HG02973 (cell line): ENCODE measurements around the gene MUSK.
A peak's percentile ranks its signal among the peaks of the same experiment; 100 is the strongest.

Experiments used
- ATAC-seq: cut with Tn5 transposase; IDR thresholded peaks from one replicate; pipeline ENCODE4 v1.9.1; 2021; ENCODE audit warnings: moderate library complexity; ENCODE audit not compliant: unreplicated experiment

The MUSK gene

GRCh38 chr9:110668570-110669167 is at the start of gene MUSK:
Gene MUSK (plus strand): TSS chr9:110668791. CDS start chr9:110668905, 114 bp downstream.
- no peak for ATAC-seq

GRCh38 chr9:110619831-110620230 is 48.8 kb upstream of the MUSK start:
- no peak for ATAC-seq

- ATAC-seq, result no peak
Measured at GRCh38 chr9:110620726-110621125, 47.9 kb upstream of the MUSK start.

DNA sequence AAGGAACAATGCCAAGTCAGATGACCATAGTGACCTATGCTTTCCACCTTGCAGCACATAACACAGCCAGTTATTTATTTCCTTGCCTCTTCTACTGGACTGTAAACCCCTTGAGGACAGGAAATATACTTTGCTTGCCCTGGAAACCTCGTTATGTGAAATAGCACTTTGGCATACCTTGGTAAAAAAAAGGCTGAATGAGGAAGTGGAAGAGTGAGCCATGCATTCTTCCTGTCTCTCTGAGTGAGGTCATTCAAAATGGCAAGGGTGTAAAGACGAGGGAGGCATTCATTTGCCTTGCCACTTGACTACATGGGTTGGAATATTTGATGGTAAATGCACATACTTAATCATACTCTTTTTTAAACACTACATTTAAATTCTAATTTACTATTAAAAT is 46.2 kb upstream of the MUSK start:
- ATAC-seq, result no peak

DNA sequence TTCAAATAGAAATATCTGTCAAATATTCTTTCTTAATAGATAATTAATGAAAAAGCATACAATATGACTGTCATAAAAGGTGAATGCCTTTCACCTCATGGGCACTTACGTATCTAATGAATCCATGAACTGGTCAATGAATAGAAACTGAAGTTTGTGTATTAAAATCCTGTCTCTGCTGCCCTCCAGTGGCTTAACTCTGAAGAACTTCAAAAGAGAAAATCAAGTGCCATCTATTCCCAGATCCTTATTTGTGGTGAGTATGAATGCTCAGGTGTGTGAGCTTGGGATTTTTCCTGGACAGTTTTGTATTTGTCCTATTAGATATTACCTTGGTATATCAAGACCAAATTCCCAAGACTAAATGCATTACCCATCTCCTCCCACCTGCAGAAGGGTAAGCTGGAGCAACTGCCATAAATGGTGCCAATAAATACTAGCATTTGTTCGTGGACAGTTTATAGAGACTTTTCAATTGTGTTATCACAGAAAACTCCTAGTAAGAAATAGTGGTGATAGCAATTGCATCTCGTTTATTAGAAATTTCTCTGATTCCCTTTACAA is 45.0 kb upstream of the MUSK start:
- ATAC-seq, result no peak

- ATAC-seq, result peak; percentile 97
Measured at GRCh38 chr9:110626101-110626829, 42.3 kb upstream of the MUSK start.

DNA sequence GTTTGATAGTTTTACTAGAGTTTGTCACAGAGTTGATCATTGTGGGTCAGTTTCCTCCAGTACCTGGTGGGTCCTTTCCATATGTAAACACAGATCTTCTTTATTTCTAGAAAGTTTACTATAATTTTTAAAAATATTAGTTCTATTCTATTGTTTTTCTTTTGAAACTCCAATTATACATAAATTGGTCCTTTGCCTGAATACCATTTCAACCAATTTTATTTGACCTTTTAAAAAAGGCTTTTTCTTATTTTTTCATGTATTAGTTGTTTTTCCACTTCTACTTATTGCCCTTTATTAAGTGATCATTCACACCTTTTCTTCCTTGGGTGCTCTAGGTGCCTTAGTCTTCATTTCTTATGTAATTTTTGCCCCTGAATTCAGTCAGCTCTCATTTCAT is 33.0 kb upstream of the MUSK start:
- ATAC-seq, result no peak

DNA sequence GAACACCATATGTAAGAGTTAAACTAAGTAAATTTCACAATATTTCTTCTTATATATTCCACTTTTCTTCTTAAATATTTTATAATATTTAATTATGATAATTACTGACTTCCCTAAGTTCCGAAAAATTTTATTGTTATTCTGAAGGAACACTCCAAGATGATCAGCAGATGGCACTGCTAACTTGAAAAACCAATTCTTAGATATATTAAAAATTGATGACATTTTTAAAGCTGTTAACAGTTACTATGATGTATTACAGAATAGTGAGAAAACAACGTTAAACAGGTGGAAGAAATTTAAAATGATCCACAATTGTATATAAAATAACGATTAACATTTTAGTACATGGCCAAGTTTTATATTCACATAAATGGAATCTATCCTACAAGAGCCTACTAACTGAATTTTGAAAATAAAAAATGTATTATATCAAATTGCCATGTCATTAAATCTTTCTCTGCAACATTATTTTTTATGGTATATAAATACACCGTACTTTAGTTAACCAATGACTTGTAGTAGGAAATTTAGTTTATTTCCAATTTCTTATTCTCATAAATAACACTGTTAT is 30.1 kb upstream of the MUSK start:
- no peak for ATAC-seq

DNA sequence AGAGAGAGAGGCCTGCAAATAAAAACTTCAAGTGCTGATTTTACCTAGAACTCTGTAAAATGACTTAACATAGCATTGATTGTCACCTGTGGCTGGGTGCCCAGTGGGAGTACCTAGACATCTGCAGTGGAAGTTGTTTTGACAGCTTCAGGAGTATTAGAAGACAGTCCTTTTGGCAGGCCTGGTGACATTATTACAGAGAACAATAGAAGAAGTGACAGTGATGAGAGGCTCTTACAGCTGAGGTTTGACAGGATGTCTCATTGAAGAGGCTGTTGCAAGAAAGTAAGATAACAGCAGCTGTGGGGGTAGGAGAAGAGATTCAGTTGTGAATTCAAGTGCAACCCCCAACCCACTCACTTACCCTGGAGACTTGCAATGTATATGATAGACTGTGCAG is 27.9 kb upstream of the MUSK start:
- ATAC-seq, result no peak

DNA sequence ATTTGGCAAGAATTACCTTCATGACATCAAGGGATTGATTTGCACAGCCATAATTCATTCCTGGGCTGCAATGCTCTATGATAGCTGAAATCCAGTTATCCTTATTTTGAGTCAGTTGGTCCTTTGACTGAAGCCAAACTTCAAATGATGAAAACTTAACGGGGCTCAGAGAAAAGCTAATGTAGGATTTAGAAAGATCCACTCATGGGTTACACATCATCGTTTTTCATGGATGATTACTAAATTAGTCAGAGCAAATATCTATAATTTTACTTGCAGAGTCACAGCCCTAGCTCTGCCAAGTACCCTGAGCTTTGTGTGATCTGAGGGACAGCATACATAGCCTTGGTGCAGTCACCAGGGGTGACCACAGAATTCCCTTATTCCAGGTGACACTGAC is 27.3 kb upstream of the MUSK start:
- no peak for ATAC-seq

- no peak for ATAC-seq
Measured at GRCh38 chr9:110648696-110649095, 19.9 kb upstream of the MUSK start.

DNA sequence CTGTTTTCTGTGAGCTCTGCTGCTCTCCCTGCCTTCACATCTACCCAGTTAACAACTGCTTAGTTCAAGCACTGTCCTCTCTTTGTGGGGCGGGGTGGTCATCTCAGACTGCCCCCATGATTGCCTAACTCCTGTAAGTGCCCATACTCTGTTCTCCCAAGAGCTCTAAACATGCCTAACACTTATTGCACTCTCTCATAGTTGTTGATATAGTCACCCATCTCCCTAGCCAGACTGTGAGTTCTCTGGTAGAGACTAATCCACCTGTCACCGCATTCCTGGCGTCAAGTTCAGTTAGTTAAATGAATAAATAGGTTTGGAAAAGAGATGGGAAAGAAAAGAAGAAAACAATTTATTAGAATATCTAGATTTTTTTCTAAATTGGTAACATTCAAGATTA is 18.3 kb upstream of the MUSK start:
- no peak for ATAC-seq

DNA sequence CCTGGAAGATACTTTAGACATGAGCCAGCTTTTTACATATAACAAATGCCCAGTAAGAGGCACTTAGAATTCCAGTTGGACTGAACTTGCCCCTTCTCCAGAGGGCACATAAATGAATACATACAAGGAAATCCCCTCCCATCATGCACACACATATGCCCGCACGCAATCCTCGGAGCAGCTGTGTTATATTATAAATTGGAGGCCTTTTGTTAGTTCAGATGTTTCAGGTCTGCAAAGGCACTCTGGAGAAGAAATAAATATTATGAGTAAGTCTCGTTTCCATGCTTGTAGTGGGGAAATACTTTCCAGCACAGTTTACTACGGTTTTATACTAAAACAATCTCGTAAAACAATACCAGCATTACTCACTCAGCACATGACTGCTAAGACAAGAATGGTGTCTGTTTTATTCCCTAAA is 17.6 kb upstream of the MUSK start:
- ATAC-seq, result no peak

DNA sequence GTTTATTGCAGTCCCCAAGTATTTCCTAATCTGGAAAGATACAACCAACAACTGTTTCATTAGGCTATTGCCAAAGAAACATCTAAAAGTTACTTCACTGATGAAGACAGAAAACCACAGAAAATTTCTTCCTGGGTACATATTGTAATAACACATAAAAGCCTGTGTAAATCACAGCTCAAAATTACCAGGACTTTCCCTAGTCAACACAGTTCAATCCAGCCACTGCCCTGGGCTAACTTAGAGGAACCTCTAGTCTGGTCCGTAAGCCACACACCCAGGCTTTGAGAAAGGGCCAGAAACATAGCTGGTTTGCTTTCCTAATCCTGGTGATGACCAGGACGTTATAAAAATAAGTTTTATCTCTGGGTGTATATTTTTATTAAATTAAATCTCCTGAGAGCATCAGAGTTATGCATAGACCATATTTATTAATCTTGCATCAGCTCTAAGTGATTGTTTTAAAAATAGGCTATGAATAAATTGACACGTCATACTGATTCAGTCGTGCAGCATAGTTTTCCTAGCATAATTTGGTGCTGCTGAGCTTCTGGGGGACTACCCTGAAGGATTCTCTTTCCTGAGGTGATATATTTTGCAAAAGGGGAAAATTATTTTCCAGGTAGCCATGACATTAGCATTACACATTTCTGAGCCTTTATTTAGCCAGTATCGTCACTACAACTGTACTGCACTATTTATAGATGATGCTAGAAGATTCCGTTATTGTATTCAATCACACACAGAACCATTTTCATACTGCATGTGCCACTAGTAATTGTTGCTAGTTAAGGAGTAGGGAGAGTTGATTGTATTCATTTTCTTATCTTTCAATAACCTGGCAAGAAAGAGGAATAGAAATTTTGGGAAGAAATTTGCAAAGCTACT is 12.6 kb upstream of the MUSK start:
- no peak for ATAC-seq

DNA sequence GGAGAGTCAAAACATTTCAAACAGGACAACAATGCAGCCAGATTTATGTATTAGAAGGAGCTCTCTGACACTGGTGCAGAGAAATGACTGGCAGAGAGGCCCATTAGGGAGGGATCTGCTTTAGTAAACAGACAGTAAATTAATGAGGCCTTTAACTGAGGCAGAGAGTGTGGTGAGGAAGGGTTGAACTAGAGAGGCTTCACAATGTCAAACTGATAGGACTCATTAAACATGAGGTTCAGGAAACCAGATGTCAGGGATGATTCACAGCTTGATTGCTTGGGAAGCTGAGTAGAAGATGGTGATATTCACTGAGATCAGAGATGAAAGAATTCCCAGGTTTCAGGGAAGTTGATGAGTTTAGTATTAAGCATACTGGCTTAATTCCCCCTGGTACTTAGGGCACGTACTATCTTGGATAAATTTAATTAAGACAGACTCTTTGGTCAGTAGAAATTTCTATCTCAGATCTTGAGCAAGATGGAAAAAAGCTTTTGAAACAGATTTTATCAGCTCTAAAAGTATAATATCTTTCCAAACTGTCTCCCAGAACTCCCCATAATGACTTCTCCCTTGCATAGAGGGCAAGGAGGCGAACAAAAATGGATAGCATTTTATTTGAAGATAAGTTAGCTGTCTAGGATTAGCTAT is 8.6 kb upstream of the MUSK start:
- no peak for ATAC-seq

- no peak for ATAC-seq
Measured at GRCh38 chr9:110669433-110669832, 842 bp downstream of the MUSK start.

DNA sequence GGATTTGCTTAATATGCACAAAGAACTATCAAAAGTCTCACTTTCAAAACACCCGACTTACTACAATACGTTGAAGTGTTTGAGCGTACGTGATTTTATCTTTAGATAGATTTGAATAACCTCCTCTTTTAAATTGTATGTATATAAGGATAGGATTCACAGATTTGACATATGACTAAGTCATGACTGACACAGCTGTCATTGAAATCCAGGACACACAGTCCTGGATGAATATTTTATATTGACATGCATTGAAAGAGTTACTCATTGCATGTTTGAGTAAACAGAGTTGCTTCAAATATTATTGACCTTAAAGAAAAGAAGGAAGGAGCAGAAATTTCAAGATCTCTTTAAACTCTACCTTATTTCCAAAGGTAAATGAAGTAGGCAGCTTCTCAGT is 3.3 kb downstream of the MUSK start:
- ATAC-seq, result no peak

DNA sequence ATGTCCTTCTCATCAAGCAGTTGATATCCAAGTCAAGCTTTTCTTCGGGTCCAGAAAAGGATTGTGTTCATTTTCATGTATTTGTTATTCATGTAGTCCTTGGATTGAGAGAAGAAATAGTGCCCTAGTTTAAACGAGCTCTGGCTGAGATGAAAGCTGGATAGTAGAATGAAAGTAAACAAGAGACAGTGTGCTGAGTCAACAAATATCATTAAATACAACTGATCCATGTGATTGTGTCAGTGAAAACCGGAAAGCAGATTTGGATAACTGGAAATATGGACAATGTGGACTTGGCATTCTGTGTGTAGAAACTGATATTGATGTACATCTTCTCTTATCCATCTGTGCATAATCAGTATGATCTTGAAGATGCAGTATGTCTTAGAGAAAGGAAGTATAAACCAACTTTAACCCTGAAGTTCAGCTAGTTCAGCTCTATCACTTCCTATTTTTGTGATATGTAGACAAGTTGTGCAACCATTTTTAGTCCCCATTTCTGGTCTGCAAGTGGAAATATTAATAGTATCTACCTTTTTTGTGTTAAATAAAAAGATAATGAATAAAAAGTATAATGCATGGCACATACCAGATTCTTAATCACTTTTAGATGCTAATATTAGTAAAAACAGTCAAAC is 4.4 kb downstream of the MUSK start:
- ATAC-seq, result no peak

GRCh38 chr9:110687497-110687896 is 18.9 kb downstream of the MUSK start:
- no peak for ATAC-seq

- ATAC-seq, result no peak
Measured at GRCh38 chr9:110688329-110688728, 19.7 kb downstream of the MUSK start.
